HepG2 (cell line): ENCODE measurements around the gene ELOVL2. TPM values are rescaled to one million over a fixed set of nuclear protein-coding genes. Genes with fewer than 3 reads are reported as not detected.

ENCODE experiments used
- ARID4A ChIP-seq: sonication (generic); formaldehyde crosslinking; IDR thresholded peaks from 2 replicates; pipeline ENCODE4 v1.5.0; 2020; ENCODE audit warnings: mild to moderate bottlenecking, missing genetic modification reagents, borderline replicate concordance
- CREB3 ChIP-seq: sonication (generic); formaldehyde crosslinking; IDR thresholded peaks from 2 replicates; pipeline ENCODE4 v1.5.0; 2020; ENCODE audit warnings: missing genetic modification reagents
- GTF2F1 ChIP-seq: fragments of 150-350 bp; IDR thresholded peaks from 2 replicates; pipeline ENCODE4 v1.6.1; 2014; ENCODE audit warnings: low read length
- HOXA3 ChIP-seq: sonication (generic); formaldehyde crosslinking; IDR thresholded peaks from 2 replicates; pipeline ENCODE4 v1.5.0; 2020; ENCODE audit warnings: missing genetic modification reagents
- IRF9 ChIP-seq: sonication (generic); formaldehyde crosslinking; IDR thresholded peaks from 2 replicates; pipeline ENCODE4 v1.8.0; 2022; ENCODE audit warnings: missing genetic modification reagents, mild to moderate bottlenecking, borderline replicate concordance
- TARDBP ChIP-seq: sonication (generic); formaldehyde crosslinking; IDR thresholded peaks from 2 replicates; pipeline ENCODE4 v1.8.0; 2022; ENCODE audit warnings: mild to moderate bottlenecking, missing genetic modification reagents
- ZNF318 ChIP-seq: sonication (generic); formaldehyde crosslinking; IDR thresholded peaks from 2 replicates; pipeline ENCODE4 v1.4.0; 2020; ENCODE audit warnings: mild to moderate bottlenecking, missing genetic modification reagents
- ZNF547 ChIP-seq: sonication (generic); formaldehyde crosslinking; IDR thresholded peaks from 2 replicates; pipeline ENCODE4 v1.5.1; 2020; ENCODE audit warnings: mild to moderate bottlenecking, missing genetic modification reagents
- ZNF639 ChIP-seq: conservative IDR thresholded peaks from 2 replicates; pipeline ENCODE4 v1.6.1; 2018; ENCODE audit warnings: missing genetic modification reagents
- polyA plus RNA-seq, 8 experiments: library from polyadenylated mRNA; depleted of rRNA in 3 of 8; stranded (reverse) in 7 of 8; unstranded in 1 of 8; fragments of >200 nt; fragmentation: Illumina TruSeq in 4 of 8; extraction: Trizol in 4 of 8; gene quantifications; 2 replicates each; pipeline versions ENCODE4 v1.2.1 to v1.2.3, GENCODE V29; 2011 to 2016; ENCODE audit warnings: low read depth in 4 of 8, missing spikeins in 1 of 8, mixed read lengths in 1 of 8; ENCODE audit not compliant: insufficient read depth in 1 of 8
- total RNA-seq, 5 experiments: library from RNA; depleted of rRNA; stranded (reverse); fragments of >200 nt; fragmentation: Illumina TruSeq; extraction: Trizol; gene quantifications; 2 replicates each; pipeline ENCODE4 v1.2.3, GENCODE V29; 2016; ENCODE audit warnings: low read depth in 1 of 5

Gene ELOVL2
- total and polyA plus RNA-seq, 2 of the 13 experiments (the other 11 are each of a cell fraction or from before 2014, with no cell fraction given): 43.6 to 65.4 TPM

- TF ChIP-seq ZNF639 (0 out of 2 replicates have a peak, but pooled peaks have one; percentile 64), HOXA3 (CRISPR knock-in tag) (peak; percentile 91), ARID4A (CRISPR knock-in tag) (peak; percentile 52), CREB3 (CRISPR knock-in tag) (0 out of 2 replicates have a peak, but pooled peaks have one; percentile 53), GTF2F1 (peak; percentile 27; the same call in 1 of the 2 replicates), IRF9 (CRISPR knock-in tag) (peak; percentile 75; the same call in 1 of the 2 replicates), TARDBP (CRISPR knock-in tag) (no peak), ZNF318 (no peak), ZNF547 (no peak)
Observed at GRCh38 chr6:11043961-11044711, at the start of gene ELOVL2 (continued).
